Prostate gland (tissue), 2 donors: ENCODE data around the gene P2RY1. TPM values are rescaled to one million over a fixed set of nuclear protein-coding genes. Genes with fewer than 3 reads are reported as not detected.

Source experiments
- DNase-seq: peaks from one replicate; pipeline ENCODE4 v3.0.0-alpha.2; 2019; ENCODE audit warnings: low spot score
- H3K27ac ChIP-seq, 2 donors: fragments of 200-600 bp; sonication (generic); 2 replicates each; pipeline ENCODE4 v1.5.1; 2017 to 2019
- H3K27me3 ChIP-seq: fragments of 200-600 bp; sonication (generic); replicated peaks from 2 replicates; pipeline ENCODE4 v1.5.1; 2019; ENCODE audit not compliant: insufficient read depth
- H3K36me3 ChIP-seq, 2 donors: fragments of 200-600 bp; sonication (generic); 1 replicate in 1 of 2; 2 replicates in 1 of 2; pipeline versions ENCODE4 v1.5.1 to v1.8.1; 2017 to 2019
- H3K4me1 ChIP-seq: fragments of 200-600 bp; sonication (generic); replicated peaks from 2 replicates; pipeline ENCODE4 v1.5.1; 2019
- H3K4me3 ChIP-seq, 2 donors: fragments of 200-600 bp; sonication (generic); 2 replicates each; pipeline ENCODE4 v1.5.1; 2017 to 2019
- H3K9me3 ChIP-seq: fragments of 200-600 bp; sonication (generic); 2 replicates; pipeline ENCODE4 v1.5.1; 2017
- POLR2A ChIP-seq: fragments of 450-650 bp; IDR thresholded peaks from one replicate; pipeline ENCODE4 v1.6.1; 2016; ENCODE audit warnings: antibody characterized with exemption, mild to moderate bottlenecking
- POLR2AphosphoS5 ChIP-seq: sonication (generic); formaldehyde crosslinking; IDR thresholded peaks from one replicate; pipeline ENCODE4 v1.6.1; 2017; ENCODE audit warnings: antibody characterized with exemption
- WGBS: methylation state at CpG from one replicate; pipeline ENCODE4 v1.1.5; 2018; 5-methylcytosine and 5-hydroxymethylcytosine counted together
- intact Hi-C: fragments of 100-400 bp; cut with DNase I; formaldehyde crosslinking; loops from one replicate; pipeline ENCODE4 v1.14.2; 2022
- total RNA-seq, 2 donors: library from RNA; depleted of rRNA; stranded (reverse); fragments of >200 nt; gene quantifications; one replicate each; pipeline ENCODE4 v1.1.0, GENCODE V29; 2016
- TF ChIP-seq, protein P1 (sequence below), 4 experiments: fragments of 200-600 bp in 2 of 4; fragments of 450-650 bp in 2 of 4; sonication (generic) in 2 of 4; IDR thresholded peaks; 1 replicate in 3 of 4; 2 replicates in 1 of 4; pipeline ENCODE4 v1.5.1; 2016 to 2019; ENCODE audit warnings: antibody characterized with exemption in 4 of 4, mild to moderate bottlenecking in 2 of 4, moderate library complexity in 2 of 4

Gene P2RY1
- total RNA-seq, 2 donors from 2014 or later, result 14.3 to 33.5 TPM

DNA sequence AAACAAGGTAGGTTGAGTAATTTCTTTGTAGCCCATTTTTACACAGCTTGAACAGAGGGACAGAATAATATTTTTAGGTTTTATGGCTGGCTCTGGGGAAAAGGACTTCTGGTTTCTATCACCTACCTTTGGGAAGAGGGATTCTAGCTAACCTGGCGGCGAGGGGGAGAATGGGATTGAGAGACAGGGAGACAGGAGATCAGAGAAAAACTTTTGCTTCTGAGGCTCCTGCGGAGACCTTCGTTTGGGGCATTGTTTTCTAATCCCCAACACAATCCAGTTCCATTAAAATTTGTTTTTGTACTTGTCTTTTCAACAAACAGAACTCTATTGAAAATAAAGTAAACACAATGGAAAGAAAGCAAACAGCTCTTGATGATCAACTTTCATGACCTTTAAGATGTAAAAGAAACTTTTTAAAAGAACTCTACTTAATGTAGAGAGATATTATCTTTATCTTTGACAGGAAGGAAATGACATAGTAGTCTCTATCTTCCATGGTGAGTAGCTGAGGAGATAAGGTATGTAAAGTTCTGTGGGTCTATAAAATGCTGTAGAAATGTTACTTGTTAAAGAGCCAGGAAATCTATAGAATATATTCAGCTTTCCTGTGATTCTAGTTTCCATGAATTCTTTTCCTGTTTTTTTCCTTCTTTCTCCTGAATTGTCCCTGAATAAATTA is 37.0 kb upstream of the P2RY1 start:
- Histone ChIP-seq H3K27ac (no peak overlapping the region), H3K4me1 (no peaks in the 10 kb centered on the region), H3K27me3 (no peaks in the 10 kb centered on the region), H3K9me3 (no peaks in the 10 kb centered on the region), H3K4me3 (no peak overlapping the region), H3K36me3 (no peaks in the 10 kb centered on the region)
- DNase-seq, result no peak
- intact Hi-C loops, result no loop called here
- WGBS, result 56% methylated on average over 4 of the region's 4 CpGs
- TF ChIP-seq POLR2AphosphoS5, result no peak
- TF ChIP-seq, protein P1, sequence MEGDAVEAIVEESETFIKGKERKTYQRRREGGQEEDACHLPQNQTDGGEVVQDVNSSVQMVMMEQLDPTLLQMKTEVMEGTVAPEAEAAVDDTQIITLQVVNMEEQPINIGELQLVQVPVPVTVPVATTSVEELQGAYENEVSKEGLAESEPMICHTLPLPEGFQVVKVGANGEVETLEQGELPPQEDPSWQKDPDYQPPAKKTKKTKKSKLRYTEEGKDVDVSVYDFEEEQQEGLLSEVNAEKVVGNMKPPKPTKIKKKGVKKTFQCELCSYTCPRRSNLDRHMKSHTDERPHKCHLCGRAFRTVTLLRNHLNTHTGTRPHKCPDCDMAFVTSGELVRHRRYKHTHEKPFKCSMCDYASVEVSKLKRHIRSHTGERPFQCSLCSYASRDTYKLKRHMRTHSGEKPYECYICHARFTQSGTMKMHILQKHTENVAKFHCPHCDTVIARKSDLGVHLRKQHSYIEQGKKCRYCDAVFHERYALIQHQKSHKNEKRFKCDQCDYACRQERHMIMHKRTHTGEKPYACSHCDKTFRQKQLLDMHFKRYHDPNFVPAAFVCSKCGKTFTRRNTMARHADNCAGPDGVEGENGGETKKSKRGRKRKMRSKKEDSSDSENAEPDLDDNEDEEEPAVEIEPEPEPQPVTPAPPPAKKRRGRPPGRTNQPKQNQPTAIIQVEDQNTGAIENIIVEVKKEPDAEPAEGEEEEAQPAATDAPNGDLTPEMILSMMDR (IDR thresholded peaks at IDR 0.05), result no peak
- TF ChIP-seq POLR2A, result no peak

DNA sequence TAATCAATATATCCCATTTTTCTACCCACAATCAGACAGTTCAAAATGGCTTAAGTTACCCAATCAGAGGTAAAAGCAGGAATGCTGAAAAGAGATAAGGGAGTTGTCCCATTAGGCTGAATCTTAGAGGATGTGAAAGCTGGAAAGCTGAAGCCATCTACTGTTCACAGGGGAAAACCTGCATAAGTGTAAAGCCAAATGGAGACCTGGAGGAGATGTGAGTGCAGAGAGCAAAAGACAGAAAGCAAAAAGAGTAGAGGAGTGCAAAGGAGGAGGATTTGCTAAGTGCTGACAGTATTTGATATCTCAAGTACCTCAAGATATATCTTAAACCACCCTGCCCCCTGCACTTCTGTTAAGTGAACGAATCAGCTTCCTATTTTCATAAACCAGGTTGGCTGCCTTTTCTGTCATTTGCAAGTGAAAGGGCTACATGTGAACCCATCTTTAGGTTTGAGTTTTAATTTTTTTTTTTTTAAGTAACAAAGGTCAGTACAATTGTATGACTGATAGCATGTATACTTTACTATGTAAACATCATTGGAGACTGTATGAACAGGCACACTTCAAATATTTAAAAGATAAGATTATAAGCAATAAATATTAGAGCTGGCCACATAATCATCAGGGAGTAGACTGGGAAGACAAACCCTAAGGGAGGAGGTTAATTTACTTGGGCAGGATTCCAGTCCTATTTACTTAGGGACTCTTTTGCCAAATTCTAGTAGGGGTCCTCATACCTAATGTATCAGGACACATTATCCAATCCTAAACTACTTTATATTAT is 22.8 kb upstream of the P2RY1 start:
- Histone ChIP-seq H3K36me3 (no peaks in the 10 kb centered on the region), H3K27ac (no peak overlapping the region), H3K27me3 (no peaks in the 10 kb centered on the region), H3K9me3 (no peaks in the 10 kb centered on the region), H3K4me1 (no peaks in the 10 kb centered on the region), H3K4me3 (no peak overlapping the region)
- WGBS, result 53% methylated on average over 1 of the region's 1 CpG
- TF ChIP-seq, protein P1 (IDR thresholded peaks at IDR 0.05), result no peak
- TF ChIP-seq POLR2AphosphoS5 (no peak), POLR2A (no peak)
- DNase-seq, result no peak
- intact Hi-C loops, result no loop called here

DNA sequence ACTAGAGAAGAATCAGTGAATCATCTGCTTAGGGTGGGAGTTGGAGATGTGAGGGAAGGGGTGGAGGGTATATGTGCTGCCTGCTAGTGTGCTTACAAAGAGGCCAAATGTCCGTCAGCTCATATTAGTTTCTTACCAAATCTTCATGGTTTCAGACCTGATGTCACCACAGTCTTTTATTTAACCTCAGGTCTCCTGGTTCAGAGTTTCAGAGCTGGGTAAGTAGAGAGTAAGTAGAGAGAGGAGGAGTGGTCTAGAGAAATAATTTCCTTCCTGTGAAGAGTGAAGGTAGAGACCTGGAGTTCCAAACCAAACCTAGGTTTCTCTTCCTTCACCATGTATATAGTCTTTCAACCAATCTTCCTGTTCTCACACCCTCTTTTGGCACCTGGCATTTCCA is 17.5 kb upstream of the P2RY1 start:
- intact Hi-C loops, result no loop called here
- no peak for DNase-seq
- WGBS, result 92% methylated on average over 1 of the region's 1 CpG

DNA sequence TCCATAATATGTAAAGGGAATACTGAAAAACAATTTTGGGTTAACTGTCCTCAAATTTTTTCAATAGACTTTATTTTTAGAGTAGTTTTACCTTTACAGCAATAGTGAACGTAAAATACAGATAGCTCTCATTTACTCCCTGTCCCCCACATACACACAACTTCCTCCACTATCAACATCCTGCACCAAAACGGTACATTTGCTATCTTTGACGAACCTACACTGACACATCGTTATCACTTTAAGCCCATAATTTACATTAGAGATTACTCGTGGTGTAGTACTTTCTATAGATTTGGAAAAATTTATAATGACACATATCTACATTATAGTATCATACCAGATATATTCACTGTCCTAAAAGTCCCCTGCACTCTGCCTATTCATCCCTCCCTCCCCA is 16.9 kb upstream of the P2RY1 start:
- 77% methylated on average over 5 of the region's 5 CpGs for WGBS
- Histone ChIP-seq H3K27ac (no peak overlapping the region), H3K4me3 (no peak overlapping the region), H3K36me3 (no peaks in the 10 kb centered on the region), H3K4me1 (no peaks in the 10 kb centered on the region), H3K9me3 (no peaks in the 10 kb centered on the region), H3K27me3 (no peaks in the 10 kb centered on the region)
- TF ChIP-seq POLR2A, result no peak
- TF ChIP-seq POLR2AphosphoS5, result no peak
- TF ChIP-seq, protein P1 (IDR thresholded peaks at IDR 0.05), result no peak
- no peak for DNase-seq
- intact Hi-C loops, result no loop called here

More for the DNA sequence above, 17.5 kb upstream of the P2RY1 start:
- TF ChIP-seq, protein P1 (IDR thresholded peaks at IDR 0.05), result no peak
- no peak for TF ChIP-seq POLR2A
- no peak for TF ChIP-seq POLR2AphosphoS5
- no peak overlapping the region for H3K4me3 ChIP-seq
- H3K27me3 ChIP-seq, result no peaks in the 10 kb centered on the region
- H3K36me3 ChIP-seq, result no peaks in the 10 kb centered on the region
- no peaks in the 10 kb centered on the region for H3K4me1 ChIP-seq
- no peaks in the 10 kb centered on the region for H3K9me3 ChIP-seq
- H3K27ac ChIP-seq, result no peak overlapping the region
